AG10803 (cell line): Measurements from ENCODE around the gene IL17D.
"Not testable (repeated sequence)": the region's sequence is repeated elsewhere in the genome, so short reads cannot be mapped to it uniquely, and the experiment has no call there.

ENCODE experiments used
- DNase-seq: peaks from one replicate; pipeline ENCODE4 v3.0.0; 2010; ENCODE audit warnings: low read depth
- H3K4me3 ChIP-seq: 2 replicates; pipeline ENCODE4 v1.5.1; 2011; ENCODE audit warnings: mild to moderate bottlenecking, low read length, control low read depth
- CTCF ChIP-seq: conservative IDR thresholded peaks from 2 replicates; pipeline ENCODE4 v1.5.1; 2011; ENCODE audit warnings: mild to moderate bottlenecking, low read length, control low read depth, inconsistent platforms

IL17D gene

GRCh38 chr13:20728579-20729311 is 25.2 kb downstream of the IL17D start:
- H3K4me3 ChIP-seq: no peak overlapping the region
- TF ChIP-seq CTCF: no peak
- DNase-seq: peak; percentile 31

GRCh38 chr13:20729633-20730585 is 26.4 kb downstream of the IL17D start:
- no peak for DNase-seq
- H3K4me3 ChIP-seq: no peak overlapping the region
- no peak for TF ChIP-seq CTCF

- no peak for TF ChIP-seq CTCF
- no peak for DNase-seq
- H3K4me3 ChIP-seq: no peak overlapping the region
Measured at GRCh38 chr13:20738616-20739015, 35.1 kb downstream of the IL17D start.

- no peak for TF ChIP-seq CTCF
- DNase-seq: no peak
- no peak overlapping the region for H3K4me3 ChIP-seq
Measured at GRCh38 chr13:20740021-20740420, 36.5 kb downstream of the IL17D start.

- DNase-seq, H3K4me3 ChIP-seq: not testable (repeated sequence)
Measured at GRCh38 chr13:20743830-20744404, 40.4 kb downstream of the IL17D start.

- no peak for DNase-seq
- TF ChIP-seq CTCF: no peak
- H3K4me3 ChIP-seq: no peak overlapping the region
Measured at GRCh38 chr13:20749377-20749776, 45.9 kb downstream of the IL17D start.

- no peak for DNase-seq
- TF ChIP-seq CTCF: no peak
- H3K4me3 ChIP-seq: no peak overlapping the region
Measured at GRCh38 chr13:20754009-20754408, 50.5 kb downstream of the IL17D start.
